22Rv1 (cell line): Measurements from ENCODE around the gene VDR.

Experiments used
- CTCF ChIP-seq: fragments of 450-650 bp; IDR thresholded peaks from 2 replicates; pipeline ENCODE4 v1.5.1; 2017; ENCODE audit warnings: mild to moderate bottlenecking
- ZFX ChIP-seq: fragments of 450-650 bp; IDR thresholded peaks from 2 replicates; pipeline ENCODE4 v1.6.1; 2017; ENCODE audit warnings: antibody characterized with exemption, borderline replicate concordance

- TF ChIP-seq CTCF (no peak), ZFX (no peak)
Measured at GRCh38 chr12:47896022-47896421, 8.8 kb downstream of the VDR start.
